ENCODE measurements around the gene OR1B1. TPM values are rescaled to one million over a fixed set of nuclear protein-coding genes. Genes with fewer than 3 reads are reported as not detected.
A peak's percentile ranks its signal among the peaks of the same experiment; 100 is the strongest.
"Not testable (repeated sequence)": the region's sequence is repeated elsewhere in the genome, so short reads cannot be mapped to it uniquely, and the experiment has no call there.

OR1B1 gene
- total RNA-seq (2014; rRNA removed; shearing (Covaris generic)): not detected in 2 replicates

DNA sequence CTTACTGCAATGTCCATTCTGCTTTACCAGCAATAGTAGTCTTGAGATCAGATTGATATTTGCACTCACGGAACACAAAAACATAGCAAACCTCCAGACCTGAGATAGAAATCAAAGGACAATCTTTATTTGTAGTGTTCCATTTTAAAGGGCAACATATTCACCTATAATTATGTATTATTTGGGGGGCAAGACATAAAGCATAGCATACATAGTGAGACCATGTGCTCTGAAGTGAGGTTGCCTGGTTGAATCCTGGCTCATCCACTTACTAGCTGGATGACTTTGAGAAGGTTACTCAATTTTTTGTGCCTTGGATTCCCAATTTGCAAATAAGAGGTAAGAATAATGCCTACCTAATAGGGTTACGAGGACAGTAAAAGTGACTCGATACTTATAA lies at the start of gene OR1B1:
Gene OR1B1, minus strand, starts transcription at position 101 of the 400 bp plus-strand sequence.
- Histone ChIP-seq H3K4me3 (no peak within 1 kb of the TSS), H3K4me1 (replicated peaks) (no peaks in the 10 kb centered on the region), H3K27me3 (replicated peaks) (no peaks in the 10 kb centered on the region), H3K27ac (no peak within 1 kb of the TSS), H3K36me3 (no peaks in the 10 kb centered on the region), H3K9me3 (replicated peaks) (no peaks in the 10 kb centered on the region)
- DNase-seq (ENCODE audit: low read depth in 1 of 2, low spot score in 2 of 2): no peak

DNA sequence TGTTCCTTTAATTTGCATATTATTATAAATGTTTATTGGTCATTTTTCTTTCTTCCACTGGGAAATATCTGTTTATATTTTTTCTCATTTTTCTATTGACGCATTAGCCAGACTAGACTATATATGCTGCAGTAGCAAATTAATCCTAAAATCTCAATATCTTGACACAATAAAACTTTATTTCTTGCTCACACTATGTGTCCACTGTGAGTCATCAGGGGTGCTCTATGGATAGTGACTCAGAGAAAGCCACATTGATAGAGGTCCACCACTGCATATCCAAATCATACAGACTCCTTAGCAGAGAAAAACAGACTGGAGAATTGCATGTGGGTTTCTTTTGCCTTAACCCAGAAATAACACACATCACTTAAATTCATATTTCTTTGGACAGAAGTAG lies 38.3 kb upstream of the OR1B1 start:
- Histone ChIP-seq H3K4me1 (replicated peaks) (no peaks in the 10 kb centered on the region), H3K4me3 (no peak overlapping the region), H3K36me3 (no peaks in the 10 kb centered on the region), H3K27ac (no peak overlapping the region), H3K9me3 (replicated peaks) (no peaks in the 10 kb centered on the region), H3K27me3 (replicated peaks) (no peaks in the 10 kb centered on the region)
- DNase-seq (ENCODE audit: low read depth in 1 of 2, low spot score in 2 of 2): no peak

DNA sequence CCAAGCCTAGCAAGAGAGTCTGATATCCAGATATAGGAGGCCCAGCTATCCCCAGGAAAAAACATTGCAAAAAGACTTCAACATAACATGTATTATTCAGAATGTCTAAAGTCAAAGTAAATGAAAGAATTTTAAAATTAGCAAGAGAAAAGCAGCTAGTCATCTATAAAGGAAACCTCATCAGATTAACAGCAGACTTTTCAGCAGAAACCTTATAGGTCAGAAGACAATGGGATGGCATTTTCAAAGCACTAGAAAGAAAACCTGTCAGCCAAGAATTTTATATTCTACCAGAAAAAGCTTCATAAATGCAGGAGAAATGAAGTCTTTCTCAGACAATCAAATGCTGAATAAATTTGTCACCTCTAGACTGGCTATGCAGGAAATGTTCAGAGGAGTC lies 27.4 kb upstream of the OR1B1 start:
- Histone ChIP-seq H3K36me3 (no peaks in the 10 kb centered on the region), H3K27me3 (replicated peaks) (no peaks in the 10 kb centered on the region; the same call in 1 of the 2 replicates), H3K27ac (no peak overlapping the region), H3K4me3 (no peak overlapping the region), H3K4me1 (replicated peaks) (no peaks in the 10 kb centered on the region), H3K9me3 (replicated peaks) (no peaks in the 10 kb centered on the region)
- no peak for DNase-seq (ENCODE audit: low read depth in 1 of 2, low spot score in 2 of 2)

DNA sequence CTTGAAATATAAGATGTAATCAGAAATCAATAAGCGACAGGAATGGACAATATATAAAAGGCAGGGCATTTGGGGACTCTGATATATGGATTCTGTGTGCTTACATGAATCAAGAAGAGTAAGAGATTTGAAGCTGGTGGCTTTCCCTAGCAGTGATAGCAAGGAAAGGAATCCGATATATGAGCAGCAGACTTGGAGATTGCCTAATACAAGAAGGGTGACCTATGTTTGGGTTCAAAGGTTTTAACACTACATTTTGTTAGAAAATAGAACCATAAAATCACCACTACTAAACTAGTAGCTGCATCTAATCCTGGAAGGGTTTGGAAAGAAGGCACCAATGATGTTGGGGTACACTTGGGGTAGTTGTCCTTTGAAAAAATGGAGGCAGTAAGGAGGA lies 15.1 kb upstream of the OR1B1 start:
- no peaks in the 10 kb centered on the region for H3K36me3 ChIP-seq
- H3K4me3 ChIP-seq: no peak overlapping the region
- DNase-seq (ENCODE audit: low read depth in 1 of 2, low spot score in 2 of 2): no peak
- H3K27ac ChIP-seq: no peak overlapping the region
- H3K9me3 ChIP-seq (replicated peaks): no peaks in the 10 kb centered on the region
- H3K4me1 ChIP-seq (replicated peaks): no peaks in the 10 kb centered on the region
- H3K27me3 ChIP-seq (replicated peaks): no peaks in the 10 kb centered on the region

DNA sequence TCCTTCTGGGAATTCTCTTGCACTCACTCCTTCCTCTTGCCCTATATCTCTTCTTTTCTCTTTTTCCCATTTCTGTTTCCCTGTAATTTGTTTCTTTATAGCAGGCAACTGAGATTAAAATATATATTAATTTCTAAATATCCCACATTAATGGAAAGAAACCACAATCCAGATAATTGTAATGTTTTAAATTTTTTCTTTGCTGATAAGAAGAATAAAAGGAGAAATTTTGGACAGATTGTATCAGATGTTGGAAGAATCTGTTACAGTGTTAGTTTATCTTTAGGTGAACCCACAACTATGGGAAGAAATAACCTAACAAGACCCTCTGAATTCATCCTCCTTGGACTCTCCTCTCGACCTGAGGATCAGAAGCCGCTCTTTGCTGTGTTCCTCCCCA lies 4.0 kb upstream of the OR1B1 start, which contains the start of gene OR1L1:
Gene OR1L1, plus strand, starts transcription at position 301 of the 400 bp plus-strand sequence. Its CDS starts 0 bp downstream, at position 301.
- H3K4me1 ChIP-seq (replicated peaks): no peaks in the 10 kb centered on the region
- no peaks in the 10 kb centered on the region for H3K36me3 ChIP-seq
- no peak within 1 kb of the TSS for H3K4me3 ChIP-seq
- no peaks in the 10 kb centered on the region for H3K9me3 ChIP-seq (replicated peaks)
- DNase-seq (ENCODE audit: low read depth in 1 of 2, low spot score in 2 of 2): no peak
- H3K27me3 ChIP-seq (replicated peaks): no peaks in the 10 kb centered on the region
- no peak within 1 kb of the TSS for H3K27ac ChIP-seq

DNA sequence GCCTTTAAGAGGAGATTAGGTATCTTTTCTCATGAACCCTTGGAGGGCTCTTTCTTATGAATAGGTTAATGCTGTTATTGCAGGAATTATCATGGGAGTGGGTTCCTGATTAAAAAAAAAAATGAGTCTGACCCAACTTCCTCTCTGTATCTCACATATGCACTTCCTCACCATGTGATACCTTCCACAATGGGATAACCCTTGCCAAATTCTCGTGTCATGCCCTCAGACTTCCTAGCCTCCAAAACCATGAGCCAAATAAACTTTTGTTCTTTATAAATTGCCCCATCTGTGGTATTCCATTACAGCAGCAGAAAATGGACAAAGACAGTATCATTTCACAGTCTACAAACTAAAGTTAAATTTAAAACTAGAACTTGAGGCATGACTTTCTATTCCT lies 1.0 kb downstream of the OR1B1 start:
- no peak for DNase-seq (ENCODE audit: low read depth in 1 of 2, low spot score in 2 of 2)
- Histone ChIP-seq H3K9me3 (replicated peaks) (no peaks in the 10 kb centered on the region), H3K36me3 (no peaks in the 10 kb centered on the region), H3K4me1 (replicated peaks) (no peaks in the 10 kb centered on the region), H3K27me3 (replicated peaks) (no peaks in the 10 kb centered on the region), H3K4me3 (no peak overlapping the region), H3K27ac (no peak overlapping the region)

DNA sequence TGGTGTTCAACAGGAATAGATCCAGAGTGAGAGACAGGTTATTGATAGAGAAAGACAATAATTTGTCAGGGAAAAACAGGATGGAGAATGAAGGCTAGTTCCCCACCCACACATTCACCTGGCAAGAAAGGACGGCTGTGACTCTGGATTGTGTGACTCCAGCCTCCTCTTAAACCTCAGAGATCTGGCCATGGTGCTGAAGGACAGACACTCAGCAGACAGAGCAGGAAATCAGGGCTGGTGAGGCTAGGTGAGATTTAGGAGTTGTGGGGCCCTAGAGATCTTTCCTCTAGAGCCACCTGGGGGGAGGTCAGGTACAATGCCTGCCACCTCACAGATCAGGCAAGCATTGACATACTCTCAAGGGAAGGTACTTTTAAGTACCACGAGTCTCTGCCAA lies 15.2 kb downstream of the OR1B1 start:
- Histone ChIP-seq H3K27me3 (replicated peaks) (no peaks in the 10 kb centered on the region; the same call in 1 of the 2 replicates), H3K27ac (no peak overlapping the region), H3K4me3 (no peak overlapping the region), H3K36me3 (no peaks in the 10 kb centered on the region), H3K4me1 (replicated peaks) (no peaks in the 10 kb centered on the region), H3K9me3 (replicated peaks) (no peaks in the 10 kb centered on the region)
- DNase-seq (ENCODE audit: low read depth in 1 of 2, low spot score in 2 of 2): no peak

DNA sequence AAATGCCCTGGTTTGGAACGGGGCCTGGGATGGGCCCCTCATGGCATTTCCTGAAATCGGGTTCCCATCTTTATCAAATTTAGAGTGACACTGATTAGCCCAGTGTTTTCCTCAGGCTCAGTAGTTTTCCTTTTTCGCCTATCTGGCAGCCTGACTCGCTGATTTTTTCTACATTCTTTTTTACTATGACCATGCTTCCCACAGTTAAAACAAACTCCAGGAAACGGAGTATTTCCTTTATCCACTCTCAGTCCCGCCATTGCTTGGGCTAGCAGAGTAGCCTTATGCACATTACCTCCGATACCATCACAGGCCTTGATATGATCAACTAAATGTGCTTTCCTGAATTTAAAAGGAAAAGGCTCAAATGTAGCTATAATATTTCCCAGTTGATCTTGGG lies 37.4 kb downstream of the OR1B1 start:
- DNase-seq (ENCODE audit: low read depth in 1 of 2, low spot score in 2 of 2): no peak

DNA sequence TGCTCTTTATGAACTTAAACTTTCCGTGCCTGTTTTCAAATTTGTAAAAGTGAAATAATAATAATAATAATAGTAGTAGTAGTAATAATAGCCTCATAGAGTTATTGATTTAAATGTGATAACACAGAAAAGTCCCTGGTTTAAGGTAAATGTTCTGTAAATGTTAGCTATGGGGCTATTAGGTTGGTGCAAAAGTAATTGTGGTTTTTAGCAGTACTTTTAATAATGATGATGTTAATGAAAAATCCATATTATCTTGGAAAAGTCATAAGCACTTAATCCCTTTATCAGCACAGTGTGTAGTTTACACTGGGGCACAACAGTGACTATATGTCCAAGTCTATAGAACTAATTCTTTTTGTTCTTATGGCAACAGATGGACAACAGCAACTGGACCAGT lies 43.1 kb downstream of the OR1B1 start, which contains the start of gene OR1Q1:
Gene OR1Q1, plus strand, starts transcription at position 377 of the 400 bp plus-strand sequence. Its CDS starts 0 bp downstream, at position 377.
- Histone ChIP-seq H3K27me3 (replicated peaks) (no peaks in the 10 kb centered on the region), H3K4me1 (replicated peaks) (no peaks in the 10 kb centered on the region), H3K36me3 (no peaks in the 10 kb centered on the region), H3K9me3 (replicated peaks) (no peaks in the 10 kb centered on the region), H3K27ac (no peak within 1 kb of the TSS), H3K4me3 (no peak within 1 kb of the TSS)
- DNase-seq (ENCODE audit: low read depth in 1 of 2, low spot score in 2 of 2): no peak

More for the DNA sequence above, 37.4 kb downstream of the OR1B1 start:
- H3K27ac ChIP-seq: no peak overlapping the region
- no peaks in the 10 kb centered on the region for H3K27me3 ChIP-seq (replicated peaks)
- H3K9me3 ChIP-seq (replicated peaks): no peaks in the 10 kb centered on the region
- H3K36me3 ChIP-seq: no peaks in the 10 kb centered on the region
- H3K4me1 ChIP-seq (replicated peaks): no peaks in the 10 kb centered on the region
- no peak overlapping the region for H3K4me3 ChIP-seq

DNA sequence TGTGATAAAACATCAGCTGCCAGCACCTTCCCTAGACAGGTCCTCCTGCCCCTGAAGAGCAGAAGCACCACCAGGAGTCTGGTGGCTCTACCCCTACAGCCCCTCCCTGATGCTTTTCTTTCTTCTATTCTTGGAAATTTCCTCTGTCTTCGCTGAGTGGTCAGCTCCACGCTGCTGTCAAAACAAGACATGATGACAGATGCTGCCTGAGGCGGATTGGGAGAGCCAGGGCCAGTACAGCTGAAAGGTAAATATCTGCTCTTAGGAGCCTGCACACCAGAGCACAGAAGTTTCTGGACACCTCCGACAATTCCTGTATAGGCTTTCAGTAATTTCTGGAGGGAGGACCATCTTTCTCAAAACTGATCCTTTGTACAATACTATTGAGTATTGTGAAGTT lies 47.6 kb downstream of the OR1B1 start:
- H3K27me3 ChIP-seq (replicated peaks): no peaks in the 10 kb centered on the region
- H3K27ac ChIP-seq: no peak overlapping the region
- no peak overlapping the region for H3K4me3 ChIP-seq
- no peaks in the 10 kb centered on the region for H3K4me1 ChIP-seq (replicated peaks)
- no peaks in the 10 kb centered on the region for H3K9me3 ChIP-seq (replicated peaks)
- no peaks in the 10 kb centered on the region for H3K36me3 ChIP-seq
- no peak for DNase-seq (ENCODE audit: low read depth in 1 of 2, low spot score in 2 of 2)

DNA sequence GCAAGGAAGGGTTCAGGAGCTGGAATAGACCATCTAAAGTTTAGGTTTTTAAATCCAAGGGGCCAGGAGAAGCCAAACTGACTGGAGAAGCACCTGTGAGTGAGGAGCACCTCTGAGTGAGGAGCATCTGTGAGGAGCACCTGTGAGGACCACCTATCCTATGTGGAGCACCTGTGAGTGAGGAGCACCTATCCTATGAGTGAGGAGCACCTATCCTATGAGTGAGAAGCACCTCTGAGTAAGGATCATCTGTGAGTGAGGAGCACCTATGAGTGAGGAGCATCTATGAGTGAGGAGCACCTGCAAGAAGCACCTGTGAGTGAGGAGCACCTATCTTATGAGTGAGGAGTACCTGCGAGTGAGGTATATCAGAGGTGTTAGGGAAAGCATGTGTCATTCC lies 50.8 kb downstream of the OR1B1 start:
- Histone ChIP-seq H3K27me3 (replicated peaks) (no peaks in the 10 kb centered on the region), H3K9me3 (replicated peaks) (no peaks in the 10 kb centered on the region), H3K27ac (no peak overlapping the region), H3K4me3 (no peak overlapping the region), H3K4me1 (replicated peaks) (no peaks in the 10 kb centered on the region), H3K36me3 (no peaks in the 10 kb centered on the region)
- DNase-seq (ENCODE audit: low read depth in 1 of 2, low spot score in 2 of 2): no peak

DNA sequence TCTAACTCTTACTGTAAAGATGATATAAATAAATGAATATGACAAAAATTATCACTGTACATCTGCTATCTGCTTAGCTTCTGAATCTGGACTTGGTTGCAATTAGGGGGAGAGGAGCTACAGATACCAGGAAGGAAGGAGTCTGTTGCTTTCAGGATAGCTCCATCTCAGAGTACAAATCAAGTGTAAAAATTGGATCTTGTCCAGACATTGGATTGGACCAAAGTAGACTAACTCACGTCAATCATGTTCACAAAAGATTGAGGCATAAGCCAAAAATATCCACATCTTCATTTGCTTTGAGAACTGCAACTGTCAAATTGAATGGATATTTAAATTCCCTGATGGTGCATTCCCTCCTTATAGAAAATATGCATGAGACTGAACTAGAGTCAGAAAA lies 51.7 kb downstream of the OR1B1 start:
- no peak for DNase-seq (ENCODE audit: low read depth in 1 of 2, low spot score in 2 of 2)
- no peak overlapping the region for H3K4me3 ChIP-seq
- H3K36me3 ChIP-seq: no peaks in the 10 kb centered on the region
- H3K9me3 ChIP-seq (replicated peaks): no peaks in the 10 kb centered on the region
- no peak overlapping the region for H3K27ac ChIP-seq
- no peaks in the 10 kb centered on the region for H3K27me3 ChIP-seq (replicated peaks)
- no peaks in the 10 kb centered on the region for H3K4me1 ChIP-seq (replicated peaks)

DNA sequence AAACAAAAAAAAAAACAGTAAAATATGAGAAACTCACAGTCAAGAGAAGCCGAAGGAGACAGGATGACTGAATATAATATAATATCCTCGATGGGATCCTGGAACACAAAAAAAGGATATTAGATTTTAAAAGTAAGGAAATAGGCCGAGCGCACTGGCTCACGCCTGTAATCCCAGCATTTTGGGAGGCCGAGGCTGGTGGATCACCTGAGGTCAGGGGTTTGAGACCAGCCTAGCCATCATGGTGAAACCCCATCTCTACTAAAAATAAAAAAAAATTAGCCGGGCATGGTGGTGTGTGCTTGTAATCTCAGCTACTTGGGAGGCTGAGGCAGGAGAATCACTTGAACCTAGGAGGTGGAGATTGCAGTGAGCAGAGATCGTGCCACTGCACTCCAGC lies 74.1 kb downstream of the OR1B1 start, which contains the start of gene OR1L8:
Gene OR1L8, minus strand, starts transcription at position 101 of the 400 bp plus-strand sequence. CDS start 14,907 bp downstream, outside the sequence.
- not testable (repeated sequence) for H3K27ac ChIP-seq; DNase-seq (ENCODE audit: low read depth in 1 of 2, low spot score in 2 of 2); H3K27me3 ChIP-seq (replicated peaks); H3K36me3 ChIP-seq; H3K4me3 ChIP-seq; H3K4me1 ChIP-seq (replicated peaks); H3K9me3 ChIP-seq (replicated peaks)

DNA sequence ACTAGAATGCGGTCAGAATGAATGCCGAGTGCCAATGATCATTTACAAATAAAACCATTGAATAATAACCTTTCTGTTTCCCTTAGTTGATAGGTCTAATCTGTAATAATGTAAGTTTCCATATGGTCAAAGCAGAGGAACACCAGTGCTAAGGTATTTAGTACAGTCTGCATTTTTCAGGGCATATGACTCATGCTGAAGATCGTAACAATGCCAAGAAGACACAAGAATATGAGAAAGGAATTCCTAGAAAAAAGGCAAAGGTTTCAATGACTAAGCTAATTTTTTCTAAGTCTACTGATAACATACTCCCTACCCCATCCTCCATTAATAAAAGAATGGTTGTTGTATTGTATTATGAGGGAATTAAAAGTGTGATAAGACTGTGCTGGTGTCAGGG lies 77.1 kb downstream of the OR1B1 start:
- Histone ChIP-seq H3K4me1 (replicated peaks) (no peaks in the 10 kb centered on the region), H3K9me3 (replicated peaks) (no peaks in the 10 kb centered on the region), H3K27me3 (replicated peaks) (no peaks in the 10 kb centered on the region), H3K27ac (no peak overlapping the region), H3K4me3 (no peak overlapping the region), H3K36me3 (no peaks in the 10 kb centered on the region)
- DNase-seq (ENCODE audit: low read depth in 1 of 2, low spot score in 2 of 2): peak in 1 of 2 experiments; percentile 8

DNA sequence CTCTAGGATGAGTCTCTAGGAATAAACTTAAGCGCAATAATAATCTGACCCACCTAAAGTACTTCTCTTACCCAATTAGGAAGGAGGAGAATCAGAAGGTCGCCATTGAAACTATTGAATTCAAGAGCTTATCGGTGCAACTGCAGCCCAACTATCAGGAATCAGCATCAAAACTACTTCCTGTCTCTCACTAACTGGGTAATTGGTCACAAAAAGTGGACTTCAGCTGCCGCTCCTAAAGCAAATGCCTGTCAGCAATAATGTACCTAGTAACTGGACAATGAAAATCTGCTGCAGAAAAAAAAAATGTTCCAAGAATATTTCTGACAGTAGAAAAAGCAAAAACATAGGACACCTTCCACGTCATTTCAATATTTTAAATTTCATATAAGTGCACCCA lies 77.6 kb downstream of the OR1B1 start:
- no peak overlapping the region for H3K27ac ChIP-seq
- H3K4me1 ChIP-seq (replicated peaks): no peaks in the 10 kb centered on the region
- H3K4me3 ChIP-seq: no peak overlapping the region
- no peak for DNase-seq (ENCODE audit: low read depth in 1 of 2, low spot score in 2 of 2)
- no peaks in the 10 kb centered on the region for H3K36me3 ChIP-seq
- no peaks in the 10 kb centered on the region for H3K27me3 ChIP-seq (replicated peaks)
- H3K9me3 ChIP-seq (replicated peaks): no peaks in the 10 kb centered on the region

All from SJSA1 (cell line).